PFSK-1 (cell line): ENCODE results near the gene NASP.
A peak's percentile ranks its signal among the peaks of the same experiment; 100 is the strongest.

Experiments used
- FOXP2 ChIP-seq: optimal IDR thresholded peaks from 2 replicates; pipeline ENCODE3; 2011; ENCODE audit warnings: borderline replicate concordance, control low read depth, inconsistent platforms; ENCODE audit not compliant: insufficient read depth; ENCODE audit errors: extremely low read length, extremely low read depth
- POLR2AphosphoS5 ChIP-seq: IDR thresholded peaks from 2 replicates; pipeline ENCODE4 v1.6.1; 2012; ENCODE audit warnings: low read depth, mild to moderate bottlenecking, control low read depth, low read length, moderate library complexity
- SIN3A ChIP-seq: IDR thresholded peaks from 2 replicates; pipeline ENCODE4 v1.6.1; 2012; ENCODE audit warnings: mild to moderate bottlenecking, low read length, moderate library complexity, borderline replicate concordance; ENCODE audit not compliant: insufficient read depth
- TAF1 ChIP-seq: IDR thresholded peaks from 2 replicates; pipeline ENCODE4 v1.6.1; 2012; ENCODE audit warnings: low read length, control low read depth, borderline replicate concordance; ENCODE audit not compliant: insufficient read depth
- TF ChIP-seq, protein P1 (sequence below), 2 experiments: IDR thresholded peaks; 2 replicates each; pipeline versions ENCODE4 v1.6.1 to v1.8.0; 2011 to 2012; ENCODE audit warnings: low read depth in 2 of 2, low read length in 2 of 2, control low read depth in 1 of 2, inconsistent platforms in 1 of 2, mild to moderate bottlenecking in 1 of 2, moderate library complexity in 1 of 2; ENCODE audit not compliant: insufficient read depth in 1 of 2

NASP gene

DNA sequence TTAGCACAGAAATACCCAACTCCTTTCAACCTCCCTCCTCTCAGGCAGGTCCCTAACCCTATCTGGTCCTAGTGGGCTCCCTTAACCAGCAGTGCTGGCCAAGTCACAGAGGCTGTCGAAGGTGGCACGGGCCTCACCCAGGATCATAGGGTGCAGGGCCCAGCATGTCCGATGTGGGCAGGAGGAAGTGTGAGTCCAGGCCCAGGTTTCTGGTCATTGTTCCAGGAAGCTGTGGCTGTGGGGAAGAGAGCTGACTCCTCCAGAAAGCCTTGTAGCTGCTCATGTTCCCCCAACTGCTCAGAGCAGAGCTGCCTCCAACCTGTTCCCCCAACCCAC, 37.6 kb downstream of the NASP start:
- no peak for TF ChIP-seq SIN3A
- no peak for TF ChIP-seq FOXP2
- TF ChIP-seq POLR2AphosphoS5, result no peak; the same call in 1 of the 2 replicates
- TF ChIP-seq, protein P1, sequence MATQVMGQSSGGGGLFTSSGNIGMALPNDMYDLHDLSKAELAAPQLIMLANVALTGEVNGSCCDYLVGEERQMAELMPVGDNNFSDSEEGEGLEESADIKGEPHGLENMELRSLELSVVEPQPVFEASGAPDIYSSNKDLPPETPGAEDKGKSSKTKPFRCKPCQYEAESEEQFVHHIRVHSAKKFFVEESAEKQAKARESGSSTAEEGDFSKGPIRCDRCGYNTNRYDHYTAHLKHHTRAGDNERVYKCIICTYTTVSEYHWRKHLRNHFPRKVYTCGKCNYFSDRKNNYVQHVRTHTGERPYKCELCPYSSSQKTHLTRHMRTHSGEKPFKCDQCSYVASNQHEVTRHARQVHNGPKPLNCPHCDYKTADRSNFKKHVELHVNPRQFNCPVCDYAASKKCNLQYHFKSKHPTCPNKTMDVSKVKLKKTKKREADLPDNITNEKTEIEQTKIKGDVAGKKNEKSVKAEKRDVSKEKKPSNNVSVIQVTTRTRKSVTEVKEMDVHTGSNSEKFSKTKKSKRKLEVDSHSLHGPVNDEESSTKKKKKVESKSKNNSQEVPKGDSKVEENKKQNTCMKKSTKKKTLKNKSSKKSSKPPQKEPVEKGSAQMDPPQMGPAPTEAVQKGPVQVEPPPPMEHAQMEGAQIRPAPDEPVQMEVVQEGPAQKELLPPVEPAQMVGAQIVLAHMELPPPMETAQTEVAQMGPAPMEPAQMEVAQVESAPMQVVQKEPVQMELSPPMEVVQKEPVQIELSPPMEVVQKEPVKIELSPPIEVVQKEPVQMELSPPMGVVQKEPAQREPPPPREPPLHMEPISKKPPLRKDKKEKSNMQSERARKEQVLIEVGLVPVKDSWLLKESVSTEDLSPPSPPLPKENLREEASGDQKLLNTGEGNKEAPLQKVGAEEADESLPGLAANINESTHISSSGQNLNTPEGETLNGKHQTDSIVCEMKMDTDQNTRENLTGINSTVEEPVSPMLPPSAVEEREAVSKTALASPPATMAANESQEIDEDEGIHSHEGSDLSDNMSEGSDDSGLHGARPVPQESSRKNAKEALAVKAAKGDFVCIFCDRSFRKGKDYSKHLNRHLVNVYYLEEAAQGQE (IDR thresholded peaks at IDR 0.05; ENCODE audit: insufficient read depth in 1 of 2, low read depth in 2 of 2, low read length in 2 of 2), result no peak
- TF ChIP-seq TAF1, result no peak

DNA sequence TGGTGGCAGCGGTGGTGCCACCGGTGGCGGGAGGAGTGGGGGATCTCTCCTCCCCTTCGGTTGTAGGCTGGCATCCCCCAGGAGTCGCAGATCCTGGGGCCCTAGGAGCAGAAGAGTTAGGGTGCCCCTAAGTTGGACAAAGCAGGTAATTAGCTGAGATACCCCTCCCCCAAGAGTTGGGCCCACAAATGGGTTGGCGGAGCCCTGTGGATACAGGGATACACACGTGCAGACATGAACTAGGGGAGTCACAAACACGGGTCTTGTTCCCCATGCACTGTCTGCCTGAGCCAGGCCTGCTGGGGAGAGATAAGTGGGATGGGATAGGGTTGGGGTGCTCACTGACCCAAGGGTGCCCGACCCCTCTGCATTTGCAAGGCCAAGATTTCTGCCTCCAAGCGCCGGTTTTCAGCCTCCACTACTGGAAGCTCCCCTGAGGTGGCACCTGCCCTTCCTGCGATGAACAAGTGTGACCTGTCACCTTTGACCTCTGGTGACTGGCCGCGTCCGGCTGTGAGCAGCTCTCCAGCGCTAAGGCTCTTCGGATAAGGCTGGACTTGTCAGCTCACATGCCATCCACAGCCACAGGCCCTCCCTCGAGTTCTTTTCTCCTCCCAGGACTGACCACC, 38.2 kb downstream of the NASP start:
- no peak for TF ChIP-seq SIN3A
- TF ChIP-seq, protein P1 (IDR thresholded peaks at IDR 0.05; ENCODE audit: insufficient read depth in 1 of 2, low read depth in 2 of 2, low read length in 2 of 2), result no peak
- TF ChIP-seq FOXP2, result no peak
- TF ChIP-seq TAF1, result no peak
- no peak for TF ChIP-seq POLR2AphosphoS5

DNA sequence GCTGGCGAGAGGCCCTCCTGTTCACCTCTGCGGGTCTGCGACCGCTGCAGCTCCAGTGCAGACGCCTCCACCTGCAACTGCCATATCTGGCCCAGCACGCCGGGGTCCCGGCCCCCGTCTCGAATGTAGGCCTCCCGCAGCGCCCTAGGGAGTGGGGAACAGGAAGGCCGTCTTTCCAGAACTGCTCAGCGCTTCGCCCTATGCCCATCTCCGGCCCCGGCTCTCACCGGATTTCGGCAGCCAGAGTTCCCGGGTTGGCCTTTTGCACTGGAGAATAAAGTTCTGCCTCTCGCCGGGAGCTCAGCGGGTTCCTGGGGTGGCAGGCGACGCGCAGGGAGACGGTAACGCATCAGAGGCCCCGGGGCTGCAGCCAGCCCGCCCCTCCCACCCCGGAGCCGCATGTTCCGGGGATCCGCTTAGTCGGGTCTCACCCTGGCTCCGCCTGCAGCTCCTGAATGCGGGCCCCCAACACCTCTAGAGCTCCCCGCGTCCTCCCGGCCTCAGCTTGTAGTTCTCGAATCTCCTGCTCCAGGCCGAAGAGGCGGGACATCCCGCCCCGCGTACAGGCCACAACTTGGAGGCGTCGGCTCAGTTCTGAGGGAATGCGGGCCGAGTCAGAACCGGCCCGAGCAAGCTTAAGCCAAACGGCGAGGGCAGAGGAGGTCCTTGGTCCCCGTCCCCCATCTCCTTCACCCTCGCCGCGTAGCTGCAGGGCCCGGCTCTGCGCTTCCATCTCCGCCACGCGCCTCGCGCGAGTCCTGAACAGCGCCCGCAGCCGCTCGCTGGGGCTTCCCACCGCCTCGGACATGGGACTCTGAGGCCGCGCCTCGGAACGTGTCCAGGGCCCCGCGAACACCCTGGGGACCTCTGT, 38.9 kb downstream of the NASP start:
- TF ChIP-seq TAF1 (no peak), SIN3A (no peak)

GRCh38 chr1:45623972-45624371, 40.1 kb downstream of the NASP start, which contains the start of gene CCDC17:
Gene CCDC17 (minus strand): TSS chr1:45624054. CDS start chr1:45623909, 145 bp downstream.
- no peak for TF ChIP-seq FOXP2
- peak; percentile 13; the same call in 1 of the 2 replicates for TF ChIP-seq POLR2AphosphoS5
- TF ChIP-seq SIN3A, result no peak
- TF ChIP-seq, protein P1 (IDR thresholded peaks at IDR 0.05; ENCODE audit: insufficient read depth in 1 of 2, low read depth in 2 of 2, low read length in 2 of 2), result peak in 1 of 2 experiments; percentile 55; a peak in 1 of 4 replicates

- TF ChIP-seq SIN3A (no peak), POLR2AphosphoS5 (no peak), FOXP2 (no peak), TAF1 (no peak)
- TF ChIP-seq, protein P1 (IDR thresholded peaks at IDR 0.05; ENCODE audit: insufficient read depth in 1 of 2, low read depth in 2 of 2, low read length in 2 of 2), result no peak
These were observed 45.2 kb downstream of the NASP start for GRCh38 chr1:45629035-45629434.
